ENCODE measurements around the gene CD200R1L. TPM values are rescaled to one million over a fixed set of nuclear protein-coding genes. Genes with fewer than 3 reads are reported as not detected.

The CD200R1L gene
- total and polyA plus RNA-seq, 9 of the 15 experiments (the other 6 are each of a cell fraction or from before 2014, with no cell fraction given) = not detected

- Histone ChIP-seq H3K4me3 (no peak overlapping the region), H3K27me3 (ENCODE audit: control insufficient read depth in 2 of 2, insufficient read depth in 2 of 2, low read length in 2 of 2) (no peaks in the 10 kb centered on the region), H2AFZ (ENCODE audit: low read depth, low read length) (no peak overlapping the region), H3K9ac (ENCODE audit: insufficient read depth in 1 of 2, low read depth in 2 of 2, low read length in 2 of 2) (no peak overlapping the region), H3K4me1 (replicated peaks in 1 of 2; ENCODE audit: control insufficient read depth in 2 of 2, insufficient read depth in 2 of 2, low read length in 2 of 2) (peaks cover 0 to 24% of the 10 kb centered on the region in 2 experiments; a peak in 3 of 5 replicates), H3K27ac (ENCODE audit: extremely low read depth, low read depth, low read length) (no peak overlapping the region), H3K79me2 (ENCODE audit: control insufficient read depth, insufficient read depth, low read length) (no peaks in the 10 kb centered on the region), H3K9me1 (ENCODE audit: control insufficient read depth, insufficient read depth, low read length) (no peaks in the 10 kb centered on the region), H3K4me2 (ENCODE audit: insufficient read depth, low read length) (no peak overlapping the region), H3K9me3 (replicated peaks; ENCODE audit: control insufficient read depth, insufficient read depth, low read depth, low read length) (no peaks in the 10 kb centered on the region), H4K20me1 (replicated peaks; ENCODE audit: control insufficient read depth, insufficient read depth, low read length) (no peaks in the 10 kb centered on the region), H3K36me3 (ENCODE audit: control insufficient read depth, insufficient read depth, low read length) (no peaks in the 10 kb centered on the region)
- intact Hi-C loops (cut with micrococcal nuclease) (no loop called here), in situ Hi-C loops (cut with MboI) (no loop called here)
- no peak for FAIRE-seq
- ChIA-PET POLR2A (no interaction called here), CTCF (ENCODE audit: low intra/inter-chr PET ratio) (no interaction called here)
- 44% methylated on average over 1 of the region's 2 CpGs for whole genome bisulfite sequencing (ENCODE audit: insufficient coverage, low coverage, missing lambda C conversion rate)
- no peak for DNase-seq (ENCODE audit: extremely low read depth in 1 of 4, low spot score in 3 of 4)
- ATAC-seq = no peak; the same call in 2 of the 3 replicates
- BruUV-seq (replicated peaks) = no TSS peak
- TF ChIP-seq ZNF121 (CRISPR knock-in tag; conservative IDR thresholded peaks at IDR 0.05) (no peak), ETV6 (IDR thresholded peaks at IDR 0.05; ENCODE audit: borderline replicate concordance in 1 of 2, low read depth in 2 of 2, low read length in 1 of 2) (no peak), ETV6 (CRISPR knock-in tag; IDR thresholded peaks at IDR 0.05; ENCODE audit: borderline replicate concordance) (no peak), ZNF780A (CRISPR knock-in tag; IDR thresholded peaks at IDR 0.05) (no peak), ZNF507 (tag; conservative IDR thresholded peaks at IDR 0.05) (no peak), NCOA1 (IDR thresholded peaks at IDR 0.05; ENCODE audit: low read depth) (no peak), RAD21 (CRISPR knock-in tag; conservative IDR thresholded peaks at IDR 0.05 in 1 of 2, IDR thresholded peaks at IDR 0.05 in 1 of 2) (peak; percentile 15 to 37; a peak in 2 of 4 replicates), TRIM25 (IDR thresholded peaks at IDR 0.05; ENCODE audit: borderline replicate concordance) (no peak), CTBP1 (IDR thresholded peaks at IDR 0.05; ENCODE audit: borderline replicate concordance) (peak; percentile 27; the same call in 1 of the 2 replicates), ZFP30 (CRISPR knock-in tag; IDR thresholded peaks at IDR 0.05; ENCODE audit: borderline replicate concordance) (no peak), PBX2 (CRISPR knock-in tag; IDR thresholded peaks at IDR 0.05; ENCODE audit: low read depth) (no peak), PBX2 (tag; conservative IDR thresholded peaks at IDR 0.05; ENCODE audit: low read depth) (no peak), PTRF (tag; IDR thresholded peaks at IDR 0.05) (no peak), ZNF79 (CRISPR knock-in tag; IDR thresholded peaks at IDR 0.05; ENCODE audit: low read depth) (no peak), USF2 (CRISPR knock-in tag; IDR thresholded peaks at IDR 0.05) (no peak), RBFOX2 (IDR thresholded peaks at IDR 0.05; ENCODE audit: low read depth, low read length) (no peak), ZNF586 (CRISPR knock-in tag; conservative IDR thresholded peaks at IDR 0.05) (no peak), DDX20 (tag; IDR thresholded peaks at IDR 0.05; ENCODE audit: low read depth) (no peak), RBM14 (IDR thresholded peaks at IDR 0.05; ENCODE audit: borderline replicate concordance, insufficient read depth, low read depth, low read length) (no peak)
Observed at GRCh38 chr3:112767177-112767576, 79.5 kb downstream of the CD200R1L start.
